Activated CD8-positive, alpha-beta T cell treated with anti-CD3 and anti-CD28 coated beads for 36 hours (primary cell): ENCODE results near the gene MIER2. TPM values are rescaled to one million over a fixed set of nuclear protein-coding genes. Genes with fewer than 3 reads are reported as not detected.
"Not testable (repeated sequence)": the region's sequence is repeated elsewhere in the genome, so short reads cannot be mapped to it uniquely, and the experiment has no call there.

Experiments
- ATAC-seq: fragments of 200-7000 bp; cut with Tn5 transposase; one replicate; pipeline ENCODE4 v1.10.0; 2021; ENCODE audit warnings: mild to moderate bottlenecking, moderate library complexity
- CTCF ChIA-PET: fragments of 350-600 bp; sonication (Branson Sonifier 250); formaldehyde crosslinking; loops from one replicate; lab custom pipeline; 2021; ENCODE audit warnings: antibody characterized with exemption; lab: Charles Lee
- POLR2A ChIA-PET: fragments of 350-600 bp; sonication (Branson Sonifier 250); formaldehyde crosslinking; loops from one replicate; lab custom pipeline; 2021; ENCODE audit warnings: antibody characterized with exemption; lab: Charles Lee
- DNase-seq: peaks from one replicate; pipeline ENCODE4 v3.0.0-alpha.2; 2020
- H3K27ac Mint-ChIP-seq: one replicate; pipeline ENCODE4 v1.8.0; 2021; ENCODE audit warnings: mild to moderate bottlenecking, mixed read lengths
- H3K27me3 Mint-ChIP-seq: one replicate; pipeline ENCODE4 v1.8.0; 2021; ENCODE audit warnings: mixed read lengths
- H3K36me3 Mint-ChIP-seq: one replicate; pipeline ENCODE4 v1.8.0; 2021; ENCODE audit warnings: low read depth, mixed read lengths
- H3K4me1 Mint-ChIP-seq: one replicate; pipeline ENCODE4 v1.8.0; 2021; ENCODE audit warnings: low read depth, mixed read lengths
- H3K4me3 Mint-ChIP-seq: one replicate; pipeline ENCODE4 v1.8.0; 2021; ENCODE audit warnings: mild to moderate bottlenecking, moderate library complexity, mixed read lengths
- H3K9me3 Mint-ChIP-seq: one replicate; pipeline ENCODE4 v1.8.0; 2021; ENCODE audit warnings: mixed read lengths
- intact Hi-C: fragments of 100-400 bp; cut with micrococcal nuclease; formaldehyde crosslinking; loops from one replicate; pipeline ENCODE4 v1.10.0; 2022
- total RNA-seq, 2 experiments: library from RNA; stranded (reverse); gene quantifications; one replicate each; pipeline ENCODE4 v1.2.3, GENCODE V29; 2021
- TF ChIP-seq, protein P1 (sequence below): fragments of 200-600 bp; IDR thresholded peaks from one replicate; pipeline ENCODE4 v1.8.0; 2022; ENCODE audit warnings: antibody characterized with exemption, mild to moderate bottlenecking

The MIER2 gene
- total RNA-seq, 2 experiments from 2014 or later = 20.0 to 20.4 TPM

DNA sequence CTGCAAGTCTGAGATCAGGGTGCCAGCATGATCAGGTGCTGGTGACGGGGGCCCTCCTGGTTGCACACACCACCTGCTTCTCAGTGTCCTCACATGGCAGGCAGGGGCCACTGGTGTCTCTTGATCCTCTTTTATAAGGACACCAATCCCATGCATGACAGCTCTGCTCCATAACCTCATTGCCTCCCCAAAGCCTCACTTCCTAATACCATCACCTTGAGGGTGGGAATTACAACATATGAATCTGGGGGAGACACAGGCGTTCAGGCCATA, 15.0 kb upstream of the MIER2 start:
- ChIA-PET POLR2A (no interaction called here), CTCF (no interaction called here)
- no peak for ATAC-seq
- H3K36me3 Mint-ChIP-seq = no peaks in the 10 kb centered on the region
- no peak for DNase-seq
- TF ChIP-seq, protein P1, sequence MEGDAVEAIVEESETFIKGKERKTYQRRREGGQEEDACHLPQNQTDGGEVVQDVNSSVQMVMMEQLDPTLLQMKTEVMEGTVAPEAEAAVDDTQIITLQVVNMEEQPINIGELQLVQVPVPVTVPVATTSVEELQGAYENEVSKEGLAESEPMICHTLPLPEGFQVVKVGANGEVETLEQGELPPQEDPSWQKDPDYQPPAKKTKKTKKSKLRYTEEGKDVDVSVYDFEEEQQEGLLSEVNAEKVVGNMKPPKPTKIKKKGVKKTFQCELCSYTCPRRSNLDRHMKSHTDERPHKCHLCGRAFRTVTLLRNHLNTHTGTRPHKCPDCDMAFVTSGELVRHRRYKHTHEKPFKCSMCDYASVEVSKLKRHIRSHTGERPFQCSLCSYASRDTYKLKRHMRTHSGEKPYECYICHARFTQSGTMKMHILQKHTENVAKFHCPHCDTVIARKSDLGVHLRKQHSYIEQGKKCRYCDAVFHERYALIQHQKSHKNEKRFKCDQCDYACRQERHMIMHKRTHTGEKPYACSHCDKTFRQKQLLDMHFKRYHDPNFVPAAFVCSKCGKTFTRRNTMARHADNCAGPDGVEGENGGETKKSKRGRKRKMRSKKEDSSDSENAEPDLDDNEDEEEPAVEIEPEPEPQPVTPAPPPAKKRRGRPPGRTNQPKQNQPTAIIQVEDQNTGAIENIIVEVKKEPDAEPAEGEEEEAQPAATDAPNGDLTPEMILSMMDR = no peak
- intact Hi-C loops = no loop called here
- no peak overlapping the region for H3K4me3 Mint-ChIP-seq
- H3K4me1 Mint-ChIP-seq = no peaks in the 10 kb centered on the region
- H3K27me3 Mint-ChIP-seq = peaks cover 5% of the 10 kb centered on the region
- H3K9me3 Mint-ChIP-seq = peaks cover 3% of the 10 kb centered on the region
- no peak overlapping the region for H3K27ac Mint-ChIP-seq

GRCh38 chr19:355536-355935, 10.9 kb upstream of the MIER2 start:
- DNase-seq, POLR2A ChIA-PET: not testable (repeated sequence)

GRCh38 chr19:355134-355533, 10.5 kb upstream of the MIER2 start:
- H3K27me3 Mint-ChIP-seq = peaks cover 4% of the 10 kb centered on the region
- peaks cover 11% of the 10 kb centered on the region for H3K9me3 Mint-ChIP-seq
- H3K36me3 Mint-ChIP-seq = peaks cover 1% of the 10 kb centered on the region
- no peaks in the 10 kb centered on the region for H3K4me1 Mint-ChIP-seq
- TF ChIP-seq, protein P1 = no peak
- POLR2A ChIA-PET = no interaction called here
- no peak overlapping the region for H3K4me3 Mint-ChIP-seq
- CTCF ChIA-PET = no interaction called here
- ATAC-seq (no peak), DNase-seq (no peak)
- intact Hi-C loops = no loop called here
- H3K27ac Mint-ChIP-seq = no peak overlapping the region

More at GRCh38 chr19:355536-355935, 10.9 kb upstream of the MIER2 start:
- H3K9me3 Mint-ChIP-seq = peaks cover 11% of the 10 kb centered on the region
- ATAC-seq, H3K4me3 Mint-ChIP-seq, CTCF ChIA-PET, H3K27ac Mint-ChIP-seq, H3K36me3 Mint-ChIP-seq, H3K4me1 Mint-ChIP-seq, H3K27me3 Mint-ChIP-seq, intact Hi-C loops: not testable (repeated sequence)

GRCh38 chr19:351976-352625, 7.5 kb upstream of the MIER2 start:
- no peak for ATAC-seq
- no peak overlapping the region for H3K27ac Mint-ChIP-seq
- ChIA-PET POLR2A (no interaction called here), CTCF (no interaction called here)
- no peak for DNase-seq
- H3K27me3 Mint-ChIP-seq = no peaks in the 10 kb centered on the region
- TF ChIP-seq, protein P1 = no peak
- H3K9me3 Mint-ChIP-seq = peaks cover 11% of the 10 kb centered on the region
- H3K4me1 Mint-ChIP-seq = no peaks in the 10 kb centered on the region
- no peak overlapping the region for H3K4me3 Mint-ChIP-seq
- peaks cover 1% of the 10 kb centered on the region for H3K36me3 Mint-ChIP-seq
- intact Hi-C loops = no loop called here

GRCh38 chr19:347946-348861, 3.6 kb upstream of the MIER2 start:
- intact Hi-C loops = no loop called here
- ChIA-PET POLR2A (no interaction called here), CTCF (no interaction called here)
- no peak overlapping the region for H3K27ac Mint-ChIP-seq
- ATAC-seq (no peak), DNase-seq (no peak)
- peaks cover 11% of the 10 kb centered on the region for H3K27me3 Mint-ChIP-seq
- TF ChIP-seq, protein P1 = no peak
- no peak overlapping the region for H3K4me3 Mint-ChIP-seq
- peaks cover 16% of the 10 kb centered on the region for H3K4me1 Mint-ChIP-seq
- H3K36me3 Mint-ChIP-seq = peaks cover 4% of the 10 kb centered on the region
- peaks cover 5% of the 10 kb centered on the region for H3K9me3 Mint-ChIP-seq
